ENCODE data around the gene P2RY13. TPM values are rescaled to one million over a fixed set of nuclear protein-coding genes. Genes with fewer than 3 reads are reported as not detected.
A peak's percentile ranks its signal among the peaks of the same experiment; 100 is the strongest.

Gene P2RY13
- total and polyA plus RNA-seq, 10 of the 15 experiments (the other 5 are each of a cell fraction or from before 2014, with no cell fraction given): not detected

GRCh38 chr3:151296226-151296625 lies 33.1 kb downstream of the P2RY13 start:
- intact Hi-C loops (cut with micrococcal nuclease; ENCODE audit: unreplicated experiment): no loop called here
- H3K79me2 ChIP-seq (ENCODE audit: control insufficient read depth, insufficient read depth, low read length): no peaks in the 10 kb centered on the region
- in situ Hi-C loops (cut with MboI): no loop called here
- ATAC-seq: no peak
- TF ChIP-seq NBN (IDR thresholded peaks at IDR 0.05) (no peak), TBL1XR1 (IDR thresholded peaks at IDR 0.05; ENCODE audit: low read depth, low read length) (no peak), TCF3 (IDR thresholded peaks at IDR 0.05; ENCODE audit: borderline replicate concordance, insufficient read depth, low read depth, low read length) (no peak), PBX3 (IDR thresholded peaks at IDR 0.05; ENCODE audit: insufficient replicate concordance, low read depth, low read length) (no peak), HDAC2 (IDR thresholded peaks at IDR 0.05) (no peak)
- H2AFZ ChIP-seq (ENCODE audit: control insufficient read depth, low read depth, low read length): no peak overlapping the region
- no peaks in the 10 kb centered on the region for H3K4me1 ChIP-seq (ENCODE audit: control insufficient read depth, insufficient read depth, low read length)
- 72% methylated on average over 3 of the region's 3 CpGs for WGBS (ENCODE audit: insufficient coverage, insufficient replicate concordance, low lambda C conversion rate, missing lambda C conversion rate)
- no peak for FAIRE-seq
- POLR2A ChIA-PET: no interaction called here
- peaks cover 0 to 2% of the 10 kb centered on the region in 2 experiments; a peak in 2 of 4 replicates for H3K27me3 ChIP-seq (replicated peaks in 1 of 2; ENCODE audit: control insufficient read depth in 2 of 2, insufficient read depth in 2 of 2, low read length in 1 of 2)
- no peak overlapping the region for H3K9ac ChIP-seq (ENCODE audit: control insufficient read depth, insufficient read depth, low read length)
- no peak overlapping the region for H3K4me3 ChIP-seq
- H4K20me1 ChIP-seq (ENCODE audit: control insufficient read depth, insufficient read depth): no peaks in the 10 kb centered on the region
- H3K9me3 ChIP-seq (replicated peaks; ENCODE audit: control insufficient read depth, insufficient read depth, low read length): no peaks in the 10 kb centered on the region
- CTCF ChIA-PET: no interaction called here
- no peak overlapping the region for H3K4me2 ChIP-seq (ENCODE audit: control insufficient read depth, insufficient read depth)
- no peak for DNase-seq (ENCODE audit: low read depth, low spot score)
- SMC1A ChIA-PET (ENCODE audit: uncharacterized antibody, unreplicated experiment): no interaction called here
- BruUV-seq (replicated peaks): no TSS peak
- RAD21 ChIA-PET (ENCODE audit: unreplicated experiment): no interaction called here
- H3K27ac ChIP-seq (ENCODE audit: control insufficient read depth, insufficient read depth): no peak overlapping the region
- H3K36me3 ChIP-seq (ENCODE audit: control insufficient read depth in 2 of 2, insufficient read depth in 2 of 2, low read length in 1 of 2): no peaks in the 10 kb centered on the region

GRCh38 chr3:151293127-151293526 lies 36.2 kb downstream of the P2RY13 start:
- POLR2A ChIA-PET: no interaction called here
- H2AFZ ChIP-seq (ENCODE audit: control insufficient read depth, low read depth, low read length): no peak overlapping the region
- H3K4me1 ChIP-seq (ENCODE audit: control insufficient read depth, insufficient read depth, low read length): no peaks in the 10 kb centered on the region
- no peaks in the 10 kb centered on the region for H4K20me1 ChIP-seq (ENCODE audit: control insufficient read depth, insufficient read depth)
- H3K79me2 ChIP-seq (ENCODE audit: control insufficient read depth, insufficient read depth, low read length): no peaks in the 10 kb centered on the region
- DNase-seq (ENCODE audit: low read depth, low spot score) (no peak), FAIRE-seq (no peak), ATAC-seq (peak; percentile 53)
- no peaks in the 10 kb centered on the region for H3K9me3 ChIP-seq (replicated peaks; ENCODE audit: control insufficient read depth, insufficient read depth, low read length)
- intact Hi-C loops (cut with micrococcal nuclease; ENCODE audit: unreplicated experiment) (loop anchor here (5.0 kb wide), 2 partner anchors 544 to 624 kb away; no protein-coding TSS in a partner anchor), in situ Hi-C loops (cut with MboI) (no loop called here)
- SMC1A ChIA-PET (ENCODE audit: uncharacterized antibody, unreplicated experiment): interaction anchor here (0.6 to 1.9 kb wide), 5 partner anchors 11 to 555 kb away, joined by 3 to 10 read pairs (median 3); no protein-coding TSS in a partner anchor
- RAD21 ChIA-PET (ENCODE audit: unreplicated experiment): interaction anchor here (0.9 to 1.5 kb wide), 3 partner anchors 66 to 546 kb away, joined by 3 read pairs; no protein-coding TSS in a partner anchor
- 1% methylated on average over 6 of the region's 6 CpGs for WGBS (ENCODE audit: insufficient coverage, insufficient replicate concordance, low lambda C conversion rate, missing lambda C conversion rate)
- H3K36me3 ChIP-seq (ENCODE audit: control insufficient read depth in 2 of 2, insufficient read depth in 2 of 2, low read length in 1 of 2): no peaks in the 10 kb centered on the region
- H3K9ac ChIP-seq (ENCODE audit: control insufficient read depth, insufficient read depth, low read length): no peak overlapping the region
- no peak overlapping the region for H3K27ac ChIP-seq (ENCODE audit: control insufficient read depth, insufficient read depth)
- CTCF ChIA-PET: interaction anchor here (0.7 to 2.7 kb wide), 8 partner anchors 15 to 137 kb away, joined by 3 to 10 read pairs (median 4); partner anchors contain the start of gene P2RY14
- H3K4me2 ChIP-seq (ENCODE audit: control insufficient read depth, insufficient read depth): no peak overlapping the region
- H3K27me3 ChIP-seq (replicated peaks in 1 of 2; ENCODE audit: control insufficient read depth in 2 of 2, insufficient read depth in 2 of 2, low read length in 1 of 2): peaks cover 0 to 2% of the 10 kb centered on the region in 2 experiments; a peak in 2 of 4 replicates
- H3K4me3 ChIP-seq: no peak overlapping the region
- no TSS peak for BruUV-seq (replicated peaks)
- no peak for TF ChIP-seq CREB1 (IDR thresholded peaks at IDR 0.05; ENCODE audit: low read depth)
- no peak for TF ChIP-seq YBX1 (IDR thresholded peaks at IDR 0.05)
- TF ChIP-seq KAT2A (conservative IDR thresholded peaks at IDR 0.05; ENCODE audit: control insufficient read depth, low read depth, low read length): no peak
- no peak for TF ChIP-seq SUZ12 (IDR thresholded peaks at IDR 0.05; ENCODE audit: unreplicated experiment)
- TF ChIP-seq PRDM15 (CRISPR knock-in tag; IDR thresholded peaks at IDR 0.05): no peak
- no peak for TF ChIP-seq HCFC1 (IDR thresholded peaks at IDR 0.05; ENCODE audit: low read length)
- TF ChIP-seq MLLT1 (IDR thresholded peaks at IDR 0.05): no peak
- no peak for TF ChIP-seq RB1 (IDR thresholded peaks at IDR 0.05; ENCODE audit: borderline replicate concordance)
